ENCODE data around the gene GOLGA1.
"Not testable (repeated sequence)": the region's sequence is repeated elsewhere in the genome, so short reads cannot be mapped to it uniquely, and the experiment has no call there.

Gene GOLGA1

DNA sequence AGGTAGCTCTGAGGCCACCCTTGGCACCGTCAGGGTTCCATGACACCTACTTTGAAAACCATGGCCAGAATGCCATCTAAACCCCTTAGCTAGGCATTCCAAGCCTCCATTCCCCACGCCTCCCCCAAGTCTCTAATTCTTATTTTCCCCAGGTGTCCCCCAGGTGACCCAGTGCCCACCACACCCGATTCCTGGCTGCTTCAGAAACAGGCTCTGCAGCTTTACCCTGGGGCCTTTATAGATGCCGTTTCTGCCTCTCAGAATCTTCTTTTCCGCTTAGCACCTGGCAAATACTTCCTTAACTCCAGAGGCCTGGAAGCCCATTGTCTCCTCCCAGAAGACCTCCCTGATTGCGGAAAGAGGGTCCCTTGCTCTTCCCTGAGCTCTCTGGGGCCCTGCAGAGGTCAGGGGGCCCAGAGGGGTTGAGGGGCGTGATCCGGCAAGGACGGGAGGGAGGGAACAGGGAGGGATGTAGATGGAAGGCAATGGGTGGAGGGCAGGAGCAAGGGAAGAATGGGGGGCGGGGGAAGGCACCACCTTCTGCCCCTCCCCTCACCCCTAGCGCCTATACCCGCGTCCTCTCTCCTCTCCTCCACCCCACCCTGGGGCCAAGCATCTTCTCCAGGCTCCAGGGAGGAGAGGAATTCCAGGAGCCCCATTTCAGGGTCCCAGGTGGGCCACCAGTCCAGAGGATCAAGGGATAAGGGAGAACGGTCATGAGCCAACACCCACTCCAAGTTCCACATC, 99.6 kb downstream of the GOLGA1 start:
- H3K27me3 ChIP-seq (ENCODE audit: low read depth): no peaks in the 10 kb centered on the region
- H3K36me3 ChIP-seq (replicated peaks): no peaks in the 10 kb centered on the region
- H3K4me3 ChIP-seq: no peak overlapping the region
- no peak for DNase-seq (ENCODE audit: low spot score in 2 of 2)
- in situ Hi-C loops (cut with MboI; ENCODE audit: low sequenced_read_pairs): no loop called here
- no peaks in the 10 kb centered on the region for H3K9me3 ChIP-seq
- no peaks in the 10 kb centered on the region for H3K4me1 ChIP-seq

DNA sequence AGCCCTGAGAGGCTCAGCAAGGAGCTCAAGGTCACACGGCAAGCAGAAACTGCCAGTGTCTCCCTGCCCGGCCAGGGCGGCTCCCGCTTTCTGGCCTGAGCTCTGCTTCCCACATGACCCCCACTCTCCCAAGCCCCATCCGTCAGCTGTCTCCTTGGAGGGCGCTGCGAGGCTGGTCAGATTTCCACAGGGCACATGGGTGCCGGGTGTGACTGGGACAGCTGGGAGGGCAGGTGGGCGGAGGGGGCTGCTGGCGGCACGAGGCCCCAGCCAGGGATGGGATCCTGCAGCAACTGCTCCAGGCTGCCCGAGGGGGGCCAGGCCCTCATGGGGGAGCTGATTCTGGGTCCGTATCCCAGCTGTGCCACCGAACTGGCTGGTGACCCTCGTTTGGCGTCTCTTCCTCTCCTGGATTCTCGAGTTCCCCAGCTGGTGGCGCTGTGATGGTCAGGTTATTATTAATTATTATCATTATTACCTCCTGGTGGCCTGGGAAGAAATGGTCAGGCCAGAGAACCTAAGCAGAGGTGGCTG, 100.5 kb downstream of the GOLGA1 start:
- in situ Hi-C loops (cut with MboI; ENCODE audit: low sequenced_read_pairs): no loop called here
- H3K4me1 ChIP-seq: no peaks in the 10 kb centered on the region; the same call in 1 of the 2 replicates
- no peaks in the 10 kb centered on the region for H3K9me3 ChIP-seq
- H3K27me3 ChIP-seq (ENCODE audit: low read depth): no peaks in the 10 kb centered on the region
- H3K4me3 ChIP-seq: no peak overlapping the region
- H3K36me3 ChIP-seq (replicated peaks): no peaks in the 10 kb centered on the region
- DNase-seq (ENCODE audit: low spot score in 2 of 2): peak in 1 of 2 experiments; percentile 47

DNA sequence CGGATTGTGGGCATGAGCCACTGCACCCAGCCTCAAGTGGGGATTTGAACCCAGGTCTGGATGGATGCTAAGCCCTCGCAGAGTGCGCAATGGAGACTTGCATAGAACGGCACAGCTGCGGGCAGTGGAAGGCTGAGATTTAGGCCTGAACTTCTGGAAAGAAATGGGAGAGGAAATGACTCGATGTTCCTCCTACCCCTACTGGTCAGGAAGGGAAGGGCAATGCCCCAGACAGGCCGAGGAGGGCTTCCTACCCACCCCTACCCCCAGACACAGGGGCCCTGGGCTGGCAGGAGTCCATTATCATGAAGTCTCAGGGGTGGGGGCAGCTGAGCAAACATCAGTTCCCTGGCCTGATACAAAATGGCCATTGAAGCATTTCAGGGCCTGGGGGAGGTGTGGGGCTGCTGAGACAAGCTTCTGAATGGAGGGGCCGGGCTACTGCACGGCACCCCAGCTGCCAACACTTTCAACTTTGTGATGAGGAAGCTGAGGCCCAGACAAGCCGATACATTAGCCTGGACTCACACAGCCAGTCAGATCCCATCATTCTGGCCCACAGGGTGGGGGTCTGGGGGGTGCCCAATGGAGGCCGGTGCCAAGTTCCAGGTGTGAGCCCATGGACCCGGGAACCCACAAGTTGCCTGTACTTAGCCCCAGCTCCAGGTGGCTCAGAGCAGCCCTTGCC, 101.1 kb downstream of the GOLGA1 start:
- no peaks in the 10 kb centered on the region for H3K9me3 ChIP-seq
- in situ Hi-C loops (cut with MboI; ENCODE audit: low sequenced_read_pairs): no loop called here
- H3K4me1 ChIP-seq: peaks cover 2% of the 10 kb centered on the region; the same call in 1 of the 2 replicates
- no peak overlapping the region for H3K4me3 ChIP-seq
- no peaks in the 10 kb centered on the region for H3K36me3 ChIP-seq (replicated peaks)
- no peaks in the 10 kb centered on the region for H3K27me3 ChIP-seq (ENCODE audit: low read depth)
- DNase-seq (ENCODE audit: low spot score in 2 of 2): peak in 1 of 2 experiments; percentile 60

DNA sequence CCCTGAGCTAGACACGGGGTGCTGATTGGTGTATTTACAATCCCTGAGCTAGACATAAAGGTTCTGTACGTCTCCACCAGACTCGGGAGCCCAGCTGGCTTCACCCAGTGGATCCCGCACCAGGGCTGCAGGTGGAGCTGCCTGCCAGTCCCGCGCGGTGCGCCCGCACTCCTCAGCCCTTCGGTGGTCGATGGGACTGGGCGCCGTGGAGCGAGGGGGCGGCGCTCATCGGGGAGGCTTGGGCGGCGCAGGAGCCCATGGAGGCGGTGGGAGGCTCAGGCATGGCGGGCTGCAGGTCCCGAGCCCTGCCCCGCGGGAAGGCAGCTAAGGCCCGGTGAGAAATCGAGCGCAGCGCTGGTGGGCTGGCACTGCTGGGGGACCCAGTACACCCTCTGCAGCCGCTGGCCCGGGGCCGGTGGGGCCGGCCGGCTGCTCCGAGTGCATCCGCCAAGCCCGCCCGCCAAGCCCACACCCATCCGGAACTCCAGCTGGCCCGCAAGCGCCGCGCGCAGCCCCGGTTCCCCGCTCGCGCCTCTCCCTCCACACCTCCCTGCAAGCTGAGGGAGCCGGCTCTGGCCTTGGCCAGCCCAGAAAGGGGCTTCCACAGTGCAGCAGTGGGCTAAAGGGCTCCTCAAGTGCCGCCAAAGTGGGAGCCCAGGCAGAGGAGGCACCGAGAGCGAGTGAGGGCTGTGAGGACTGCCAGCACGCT, 102.2 kb downstream of the GOLGA1 start:
- H3K4me3 ChIP-seq; H3K4me1 ChIP-seq; in situ Hi-C loops (cut with MboI; ENCODE audit: low sequenced_read_pairs); H3K27me3 ChIP-seq (ENCODE audit: low read depth); H3K9me3 ChIP-seq; H3K36me3 ChIP-seq (replicated peaks); DNase-seq (ENCODE audit: low spot score in 2 of 2): not testable (repeated sequence)

DNA sequence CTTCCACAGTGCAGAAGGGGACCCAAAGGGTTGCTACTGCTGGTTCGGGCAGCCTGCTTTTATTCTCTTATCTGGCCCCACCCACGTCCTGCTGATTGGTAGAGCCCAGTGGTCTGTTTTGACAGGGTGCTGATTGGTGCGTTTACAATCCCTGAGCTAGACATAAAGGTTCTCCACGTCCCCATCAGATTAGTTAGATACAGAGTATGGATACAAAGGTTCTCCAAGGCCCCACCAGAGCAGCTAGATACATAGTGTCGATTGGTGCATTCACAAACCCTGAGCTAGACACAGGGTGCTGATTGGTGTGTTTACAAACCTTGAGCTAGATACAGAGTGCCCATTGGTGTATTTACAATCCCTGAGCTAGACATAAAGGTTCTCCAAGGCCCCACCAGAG, 102.8 kb downstream of the GOLGA1 start:
- H3K9me3 ChIP-seq; in situ Hi-C loops (cut with MboI; ENCODE audit: low sequenced_read_pairs); H3K4me3 ChIP-seq; H3K27me3 ChIP-seq (ENCODE audit: low read depth); DNase-seq (ENCODE audit: low spot score in 2 of 2); H3K36me3 ChIP-seq (replicated peaks); H3K4me1 ChIP-seq: not testable (repeated sequence)

DNA sequence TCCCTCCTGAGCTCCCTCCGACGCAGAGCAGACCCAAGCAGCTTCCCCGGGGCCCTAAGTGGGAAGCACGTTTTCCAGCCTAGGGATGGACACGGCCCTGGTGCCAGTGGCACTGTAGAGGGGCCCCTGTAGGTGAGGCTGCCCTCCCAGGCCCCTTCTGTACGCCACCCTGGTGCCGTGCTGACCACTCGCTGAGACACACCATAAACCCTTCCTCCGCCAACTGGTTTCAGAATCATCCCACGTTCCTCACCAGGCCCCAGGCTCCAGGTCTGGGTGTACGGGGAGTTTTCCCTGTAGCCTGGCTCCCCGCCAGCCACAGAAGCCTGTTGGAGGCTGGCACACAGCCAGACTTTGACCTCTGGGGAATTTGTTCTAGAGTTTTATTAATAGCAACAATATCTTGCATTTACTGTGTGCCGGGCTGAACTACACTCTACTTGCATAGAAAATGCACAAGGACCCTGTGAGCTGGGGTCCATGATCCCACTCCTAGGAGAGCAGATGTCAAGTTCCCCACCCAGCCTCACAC, 105.8 kb downstream of the GOLGA1 start:
- peak; percentile 27 to 79 for DNase-seq (ENCODE audit: low spot score in 2 of 2)

DNA sequence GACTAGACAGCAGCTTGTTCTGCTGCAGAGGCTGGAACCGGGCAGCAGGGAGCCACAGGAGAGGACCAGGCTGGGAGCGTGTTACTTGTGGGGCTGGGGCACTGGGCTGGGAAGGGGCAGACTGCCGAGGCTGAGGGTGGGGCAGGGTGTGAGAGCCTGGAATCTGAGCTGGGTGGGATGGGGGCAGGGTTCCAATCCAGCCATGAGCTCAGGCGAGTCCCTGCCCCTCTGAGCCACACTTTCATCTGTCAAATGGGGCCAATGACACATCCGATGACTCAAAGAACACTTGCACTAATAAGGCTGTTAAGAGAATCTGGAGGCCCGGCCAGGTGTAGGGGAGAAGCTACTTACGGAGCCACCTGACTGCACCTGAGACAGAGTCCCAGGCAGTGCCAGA, 106.3 kb downstream of the GOLGA1 start:
- H3K27me3 ChIP-seq (ENCODE audit: low read depth): no peaks in the 10 kb centered on the region
- H3K4me1 ChIP-seq: peaks cover 2% of the 10 kb centered on the region; the same call in 1 of the 2 replicates
- in situ Hi-C loops (cut with MboI; ENCODE audit: low sequenced_read_pairs): no loop called here
- DNase-seq (ENCODE audit: low spot score in 2 of 2): no peak
- no peaks in the 10 kb centered on the region for H3K9me3 ChIP-seq
- H3K4me3 ChIP-seq: no peak overlapping the region
- no peaks in the 10 kb centered on the region for H3K36me3 ChIP-seq (replicated peaks)

More for the DNA sequence above, 105.8 kb downstream of the GOLGA1 start:
- Histone ChIP-seq H3K9me3 (no peaks in the 10 kb centered on the region), H3K27me3 (ENCODE audit: low read depth) (no peaks in the 10 kb centered on the region), H3K4me1 (peaks cover 2% of the 10 kb centered on the region; the same call in 1 of the 2 replicates), H3K4me3 (no peak overlapping the region), H3K36me3 (replicated peaks) (no peaks in the 10 kb centered on the region)
- in situ Hi-C loops (cut with MboI; ENCODE audit: low sequenced_read_pairs): no loop called here

DNA sequence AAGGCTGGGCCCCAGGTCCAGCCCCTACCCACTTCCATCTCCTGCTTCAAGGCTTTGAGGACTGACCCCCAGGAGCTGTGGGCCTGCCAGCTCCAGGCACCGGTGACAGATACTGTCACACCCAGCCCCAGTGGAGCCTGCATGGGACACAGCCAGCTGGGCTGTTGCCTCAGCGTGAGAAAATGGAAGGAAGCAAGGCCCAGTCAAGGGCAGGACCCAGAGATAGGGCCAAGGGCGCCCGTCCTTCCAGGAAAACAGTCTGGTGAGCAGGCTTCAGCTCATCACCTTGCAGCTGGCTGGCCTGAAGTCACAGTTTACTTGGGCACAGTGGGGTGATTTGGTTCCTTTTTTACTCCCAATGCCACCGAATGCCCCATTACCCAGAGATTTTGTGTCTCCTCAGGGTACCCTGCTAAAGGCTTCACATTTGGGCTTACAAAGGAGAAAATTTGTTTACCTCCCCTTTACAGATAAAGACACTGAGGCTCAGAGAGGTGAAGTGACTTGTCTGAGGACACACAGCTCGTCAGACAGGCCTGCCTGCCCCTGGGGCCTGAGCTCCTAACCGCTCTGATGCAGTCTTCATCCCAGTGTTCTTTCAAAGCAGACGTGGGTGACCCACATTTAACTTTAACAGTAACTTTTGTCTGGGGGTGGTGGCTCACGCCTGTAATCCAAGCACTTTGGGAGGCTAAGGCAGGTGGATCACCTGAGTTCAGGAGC, 109.1 kb downstream of the GOLGA1 start:
- Histone ChIP-seq H3K36me3 (replicated peaks) (no peaks in the 10 kb centered on the region), H3K4me1 (peaks cover 2% of the 10 kb centered on the region; the same call in 1 of the 2 replicates), H3K9me3 (no peaks in the 10 kb centered on the region), H3K27me3 (ENCODE audit: low read depth) (no peaks in the 10 kb centered on the region; the same call in 1 of the 2 replicates), H3K4me3 (no peak overlapping the region)
- in situ Hi-C loops (cut with MboI; ENCODE audit: low sequenced_read_pairs): no loop called here
- no peak for DNase-seq (ENCODE audit: low spot score in 2 of 2)

DNA sequence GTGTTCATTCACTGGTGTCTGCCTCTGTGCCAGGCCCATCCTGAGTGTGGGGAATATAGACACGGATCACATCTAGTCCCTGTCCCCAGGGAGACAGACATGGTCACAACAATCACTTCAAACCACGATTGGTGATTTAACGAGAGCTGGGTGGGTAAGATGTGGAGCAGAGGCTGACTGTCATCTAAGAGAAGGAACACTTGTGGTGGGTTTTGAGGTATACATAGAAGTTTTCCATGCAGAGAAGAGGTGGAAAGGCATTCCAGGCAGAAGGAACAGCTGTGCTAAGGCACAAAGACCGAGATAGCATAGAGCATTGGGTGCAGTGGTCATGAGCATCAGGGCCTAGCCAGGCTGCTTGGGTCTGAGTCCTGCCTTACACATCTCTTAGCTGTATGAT, 110.3 kb downstream of the GOLGA1 start:
- H3K4me3 ChIP-seq: no peak overlapping the region
- no peaks in the 10 kb centered on the region for H3K36me3 ChIP-seq (replicated peaks)
- H3K9me3 ChIP-seq: no peaks in the 10 kb centered on the region
- no peaks in the 10 kb centered on the region; the same call in 1 of the 2 replicates for H3K27me3 ChIP-seq (ENCODE audit: low read depth)
- in situ Hi-C loops (cut with MboI; ENCODE audit: low sequenced_read_pairs): no loop called here
- no peak for DNase-seq (ENCODE audit: low spot score in 2 of 2)
- H3K4me1 ChIP-seq: peaks cover 2% of the 10 kb centered on the region; the same call in 1 of the 2 replicates

DNA sequence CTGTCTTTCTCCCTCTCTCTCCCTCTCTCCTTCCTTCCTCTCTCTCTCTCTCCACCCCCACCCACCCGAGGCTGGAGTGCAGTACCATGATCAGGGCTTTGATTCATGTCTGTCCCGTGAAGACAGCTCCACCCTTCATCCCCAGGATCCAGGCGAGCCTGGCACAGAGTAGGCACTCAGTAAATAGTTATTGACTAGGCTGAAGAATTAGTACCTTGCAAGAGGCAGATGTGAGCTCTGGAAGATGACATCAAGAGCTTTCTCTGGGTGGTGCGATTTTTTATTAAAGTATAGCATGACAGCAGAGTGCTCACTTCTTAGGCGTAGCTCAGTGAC, 111.6 kb downstream of the GOLGA1 start:
- no peaks in the 10 kb centered on the region for H3K9me3 ChIP-seq
- H3K4me3 ChIP-seq: no peak overlapping the region
- DNase-seq (ENCODE audit: low spot score in 2 of 2): no peak
- no peaks in the 10 kb centered on the region for H3K36me3 ChIP-seq (replicated peaks)
- H3K27me3 ChIP-seq (ENCODE audit: low read depth): no peaks in the 10 kb centered on the region; the same call in 1 of the 2 replicates
- no peaks in the 10 kb centered on the region for H3K4me1 ChIP-seq
- in situ Hi-C loops (cut with MboI; ENCODE audit: low sequenced_read_pairs): no loop called here

DNA sequence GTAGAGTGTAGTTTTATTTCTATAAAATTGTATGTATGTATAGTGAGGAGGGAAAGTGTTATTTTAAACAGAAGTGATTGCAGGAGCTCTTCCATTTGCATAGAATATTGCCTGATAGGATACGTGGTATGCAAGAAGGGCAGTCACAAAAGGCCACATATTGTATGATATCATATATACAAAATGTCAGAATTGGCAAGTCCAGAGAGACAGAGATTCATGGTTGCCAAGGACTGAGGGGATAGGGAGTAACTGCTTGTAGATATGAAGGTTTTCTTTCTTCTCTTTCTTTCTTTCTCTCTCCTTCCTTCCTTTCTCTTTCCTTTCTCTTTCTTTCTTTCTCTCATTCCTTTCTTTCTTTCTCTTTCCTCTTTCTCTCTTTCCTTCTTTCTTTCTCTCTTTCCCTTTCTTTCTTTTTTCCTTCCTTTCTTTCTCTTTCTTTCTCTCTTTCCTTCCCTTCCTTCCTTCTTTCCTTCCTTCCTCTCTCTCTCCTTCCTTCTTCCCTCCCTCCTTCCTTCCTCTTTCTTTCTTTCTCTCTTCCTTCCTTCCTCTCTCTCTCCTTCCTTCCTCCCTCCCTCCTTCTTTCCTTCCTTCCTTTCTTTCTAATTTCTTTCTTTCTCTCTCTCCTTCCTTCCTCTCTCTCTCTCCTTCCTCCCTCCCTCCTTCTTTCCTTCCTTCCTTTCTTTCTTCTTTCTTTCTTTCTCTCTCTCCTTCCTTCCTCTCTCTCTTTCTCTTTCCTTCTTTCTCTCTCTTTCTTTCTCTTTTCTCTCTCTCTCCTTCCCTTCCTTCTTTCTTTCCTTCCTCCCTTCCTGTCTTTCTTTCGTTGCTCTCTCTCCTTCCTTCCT, 112.2 kb downstream of the GOLGA1 start:
- in situ Hi-C loops (cut with MboI; ENCODE audit: low sequenced_read_pairs): no loop called here
- H3K36me3 ChIP-seq (replicated peaks): no peaks in the 10 kb centered on the region
- no peak for DNase-seq (ENCODE audit: low spot score in 2 of 2)
- H3K4me3 ChIP-seq: no peak overlapping the region
- H3K4me1 ChIP-seq: no peaks in the 10 kb centered on the region
- H3K27me3 ChIP-seq (ENCODE audit: low read depth): no peaks in the 10 kb centered on the region; the same call in 1 of the 2 replicates
- no peaks in the 10 kb centered on the region for H3K9me3 ChIP-seq
